Testis (tissue), 3 donors: Measurements from ENCODE around the gene KDM2A. TPM values are rescaled to one million over a fixed set of nuclear protein-coding genes. Genes with fewer than 3 reads are reported as not detected.

Experiments used
- DNase-seq: peaks from one replicate; pipeline ENCODE4 v3.0.0-alpha.2; 2019
- H3K27ac ChIP-seq, 2 donors: fragments of 200-600 bp; sonication (generic); one replicate each; pipeline ENCODE4 v1.5.1; 2019
- H3K27me3 ChIP-seq: fragments of 200-600 bp; sonication (generic); one replicate; pipeline ENCODE4 v1.5.1; 2019
- H3K36me3 ChIP-seq: fragments of 200-600 bp; sonication (generic); one replicate; pipeline ENCODE4 v1.5.1; 2017; ENCODE audit warnings: low read depth; ENCODE audit errors: missing control alignments
- H3K4me1 ChIP-seq: fragments of 200-600 bp; sonication (generic); one replicate; pipeline ENCODE4 v1.5.1; 2019
- H3K4me3 ChIP-seq, 2 donors: fragments of 200-600 bp; sonication (generic); one replicate each; pipeline ENCODE4 v1.5.1; 2017 to 2019
- H3K9me3 ChIP-seq: fragments of 200-600 bp; sonication (generic); one replicate; pipeline ENCODE4 v1.5.1; 2017
- POLR2A ChIP-seq: fragments of 450-650 bp; IDR thresholded peaks from one replicate; pipeline ENCODE4 v1.6.1; 2017; ENCODE audit warnings: antibody characterized with exemption, mild to moderate bottlenecking, moderate library complexity
- WGBS, 2 donors: methylation state at CpG; one replicate each; pipeline ENCODE4 v1.1.5; 2018; 5-methylcytosine and 5-hydroxymethylcytosine counted together
- intact Hi-C: fragments of 100-400 bp; cut with DNase I; formaldehyde crosslinking; loops from one replicate; pipeline ENCODE4 v1.15.1; 2023; ENCODE audit warnings: low total_unique reads
- polyA plus RNA-seq: library from polyadenylated mRNA; stranded (reverse); fragments of 350-450 nt; fragmentation: Illumina TruSeq; extraction: RNeasy Lipid Tissue Mini Kit (QIAGEN cat#74804); gene quantifications from one replicate; pipeline ENCODE4 v1.2.3, GENCODE V29; 2014; ENCODE audit warnings: low read depth, low replicate concordance; ENCODE audit not compliant: insufficient read depth
- total RNA-seq, 2 donors: library from RNA; depleted of rRNA; stranded (reverse); fragments of >200 nt; gene quantifications; one replicate each; pipeline ENCODE4 v1.2.3, GENCODE V29; 2016
- TF ChIP-seq, protein P1 (sequence below), 3 experiments: fragments of 450-650 bp in 2 of 3; fragments of 200-600 bp in 1 of 3; sonication (generic) in 1 of 3; IDR thresholded peaks; one replicate each; pipeline ENCODE4 v1.5.1; 2016 to 2019; ENCODE audit warnings: antibody characterized with exemption in 3 of 3, mild to moderate bottlenecking in 2 of 3, moderate library complexity in 1 of 3

KDM2A gene
- total and polyA plus RNA-seq, 3 donors from 2014 or later = 106 to 169 (median 142) TPM

DNA sequence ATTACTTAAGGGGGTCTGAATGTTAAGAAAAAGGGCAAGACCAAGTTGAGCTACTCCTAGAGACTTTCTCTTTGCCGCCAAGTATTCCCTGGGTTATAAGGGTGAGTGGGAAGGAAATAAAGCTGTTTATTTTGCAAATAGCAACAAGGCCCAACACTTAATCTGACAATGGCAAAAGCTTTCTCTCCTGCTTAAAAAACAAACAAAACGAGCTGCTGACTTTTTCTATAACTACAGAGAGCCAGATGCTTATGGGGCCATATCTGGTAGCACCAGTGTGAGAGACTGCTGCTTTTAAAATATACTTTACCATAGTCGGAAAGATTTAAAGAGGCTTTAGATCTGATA, 2.3 kb upstream of the KDM2A start:
- Histone ChIP-seq H3K36me3 (no peaks in the 10 kb centered on the region), H3K27me3 (no peaks in the 10 kb centered on the region), H3K9me3 (no peaks in the 10 kb centered on the region), H3K4me1 (peaks cover 16% of the 10 kb centered on the region), H3K4me3 (no peak overlapping the region), H3K27ac (no peak overlapping the region)
- DNase-seq = no peak
- intact Hi-C loops = no loop called here
- WGBS, 2 donors = 31 to 42% methylated on average over 3 of the region's 3 CpGs
- TF ChIP-seq, protein P1, sequence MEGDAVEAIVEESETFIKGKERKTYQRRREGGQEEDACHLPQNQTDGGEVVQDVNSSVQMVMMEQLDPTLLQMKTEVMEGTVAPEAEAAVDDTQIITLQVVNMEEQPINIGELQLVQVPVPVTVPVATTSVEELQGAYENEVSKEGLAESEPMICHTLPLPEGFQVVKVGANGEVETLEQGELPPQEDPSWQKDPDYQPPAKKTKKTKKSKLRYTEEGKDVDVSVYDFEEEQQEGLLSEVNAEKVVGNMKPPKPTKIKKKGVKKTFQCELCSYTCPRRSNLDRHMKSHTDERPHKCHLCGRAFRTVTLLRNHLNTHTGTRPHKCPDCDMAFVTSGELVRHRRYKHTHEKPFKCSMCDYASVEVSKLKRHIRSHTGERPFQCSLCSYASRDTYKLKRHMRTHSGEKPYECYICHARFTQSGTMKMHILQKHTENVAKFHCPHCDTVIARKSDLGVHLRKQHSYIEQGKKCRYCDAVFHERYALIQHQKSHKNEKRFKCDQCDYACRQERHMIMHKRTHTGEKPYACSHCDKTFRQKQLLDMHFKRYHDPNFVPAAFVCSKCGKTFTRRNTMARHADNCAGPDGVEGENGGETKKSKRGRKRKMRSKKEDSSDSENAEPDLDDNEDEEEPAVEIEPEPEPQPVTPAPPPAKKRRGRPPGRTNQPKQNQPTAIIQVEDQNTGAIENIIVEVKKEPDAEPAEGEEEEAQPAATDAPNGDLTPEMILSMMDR (IDR thresholded peaks at IDR 0.05) = no peak
- TF ChIP-seq POLR2A = no peak

DNA sequence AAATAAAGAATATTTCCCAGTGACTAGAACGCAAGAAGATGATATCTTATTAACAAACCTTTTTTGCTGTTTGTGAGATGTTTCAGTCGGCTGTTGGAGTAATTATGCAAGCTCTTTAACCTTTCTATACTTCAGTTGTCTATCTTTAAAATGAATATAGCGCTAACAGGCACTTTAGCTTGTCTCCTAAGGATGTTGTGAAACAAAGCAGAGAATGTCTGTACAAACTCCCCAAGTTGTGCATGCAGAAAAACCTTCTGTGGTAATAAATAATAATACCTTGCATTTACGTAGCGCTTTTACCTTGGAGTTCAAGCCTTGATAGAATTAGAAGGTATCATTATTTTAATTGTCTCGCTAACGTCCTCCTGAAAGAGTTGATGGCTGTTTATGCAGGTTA, 1.9 kb upstream of the KDM2A start:
- H3K27me3 ChIP-seq = no peaks in the 10 kb centered on the region
- H3K36me3 ChIP-seq = no peaks in the 10 kb centered on the region
- H3K4me3 ChIP-seq = peak overlapping the region; percentile 51 to 87
- peaks cover 16% of the 10 kb centered on the region for H3K4me1 ChIP-seq
- no peaks in the 10 kb centered on the region for H3K9me3 ChIP-seq
- intact Hi-C loops = no loop called here
- WGBS, 2 donors = 40 to 52% methylated on average over 7 of the region's 7 CpGs
- TF ChIP-seq, protein P1 (IDR thresholded peaks at IDR 0.05) = no peak
- peak overlapping the region; percentile 76 to 99 for H3K27ac ChIP-seq
- DNase-seq = no peak

DNA sequence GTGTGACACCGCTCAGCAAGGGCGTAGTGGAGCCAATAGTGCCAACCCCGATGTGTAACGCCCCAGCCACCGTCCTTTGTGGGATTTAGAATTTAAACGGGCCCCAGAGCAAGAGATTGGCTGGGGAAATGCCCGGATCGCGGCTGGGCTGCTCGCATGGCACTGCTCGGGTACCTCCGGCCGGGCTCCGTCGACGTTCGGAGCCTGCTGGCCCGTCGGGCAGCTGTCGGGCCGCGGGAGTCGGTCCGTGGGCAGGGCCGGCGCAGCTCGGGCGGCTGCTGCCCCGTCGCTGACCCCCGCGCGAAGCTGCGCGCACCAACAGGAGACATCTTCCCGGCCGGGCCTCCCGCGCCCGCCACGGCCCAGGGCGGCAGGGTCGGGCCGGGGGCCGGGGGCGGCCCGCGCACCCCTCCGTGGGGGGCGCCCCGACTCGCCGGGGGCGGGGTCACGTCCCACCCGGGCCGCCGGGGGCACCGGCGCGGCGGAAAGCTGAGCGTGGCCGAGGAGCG, 1.3 kb upstream of the KDM2A start:
- H3K27ac ChIP-seq = peak overlapping the region; percentile 76 to 99
- TF ChIP-seq POLR2A = no peak
- TF ChIP-seq, protein P1 (IDR thresholded peaks at IDR 0.05) = no peak
- no peaks in the 10 kb centered on the region for H3K27me3 ChIP-seq
- intact Hi-C loops = no loop called here
- peak overlapping the region; percentile 65 to 87 for H3K4me3 ChIP-seq
- 4 to 21% methylated on average over 6 to 47 of the region's 65 CpGs for WGBS, 2 donors
- DNase-seq = peak; percentile 62
- H3K9me3 ChIP-seq = no peaks in the 10 kb centered on the region
- H3K4me1 ChIP-seq = peaks cover 22% of the 10 kb centered on the region
- no peaks in the 10 kb centered on the region for H3K36me3 ChIP-seq

DNA sequence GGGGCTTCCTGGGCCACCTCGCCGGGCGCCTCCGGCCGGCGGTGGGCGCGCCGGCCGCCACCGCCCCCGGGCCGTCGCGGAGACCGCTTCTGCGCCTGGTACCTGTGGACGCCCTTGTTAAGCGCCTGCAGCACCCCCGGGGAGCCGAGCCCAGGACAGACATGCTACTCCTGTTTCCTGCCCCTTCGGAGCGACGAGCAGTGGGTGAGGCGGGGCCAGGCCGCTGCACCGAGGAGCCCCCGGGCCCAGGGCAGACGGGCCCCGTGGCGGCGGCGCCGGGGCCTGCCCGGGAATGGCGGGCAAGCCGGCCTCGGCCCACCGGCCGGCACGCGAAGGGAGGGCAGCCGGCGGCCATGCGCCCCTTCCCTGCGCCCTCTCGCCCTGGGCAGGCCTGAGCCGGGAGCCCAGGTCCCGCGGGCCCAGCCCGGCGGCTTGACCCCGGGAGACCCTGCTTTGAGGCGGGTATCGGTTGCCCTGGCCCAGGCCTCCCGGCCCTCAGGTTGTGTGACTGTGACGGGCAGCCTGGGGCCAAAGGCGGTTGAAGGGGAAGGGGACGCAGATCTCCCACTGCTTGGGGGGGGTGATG, 789 bp upstream of the KDM2A start:
- intact Hi-C loops = no loop called here
- DNase-seq = peak; percentile 48
- no peak for TF ChIP-seq POLR2A
- TF ChIP-seq, protein P1 (IDR thresholded peaks at IDR 0.05) = no peak
- H3K27ac ChIP-seq = peak overlapping the region; percentile 94 to 99
- 1% methylated on average over 34 of the region's 59 CpGs; no CpG with 5 or more reads in 1 of the 2 donors for WGBS, 2 donors
- peaks cover 25% of the 10 kb centered on the region for H3K4me1 ChIP-seq
- H3K36me3 ChIP-seq = no peaks in the 10 kb centered on the region
- H3K4me3 ChIP-seq = peak overlapping the region; percentile 65 to 87
- no peaks in the 10 kb centered on the region for H3K9me3 ChIP-seq
- H3K27me3 ChIP-seq = no peaks in the 10 kb centered on the region
